Cardiac fibroblast (primary cell): ENCODE results near the gene GIMAP8.
A peak's percentile ranks its signal among the peaks of the same experiment; 100 is the strongest.

Source experiments
- DNase-seq, 2 donors: peaks; one replicate each; pipeline versions ENCODE4 v3.0.0 to v3.0.0-alpha.2; 2010; ENCODE audit warnings: low read depth in 2 of 2
- H3K4me3 ChIP-seq, 2 donors: replicated peaks in 1 of 2; 1 replicate in 1 of 2; 2 replicates in 1 of 2; pipeline ENCODE4 v1.5.1; 2011; ENCODE audit warnings: low read depth in 2 of 2, low read length in 2 of 2, mild to moderate bottlenecking in 2 of 2, moderate library complexity in 1 of 2
- TF ChIP-seq, protein P1 (sequence below): IDR thresholded peaks from one replicate; pipeline ENCODE4 v1.5.1; 2011; ENCODE audit warnings: low read depth, mild to moderate bottlenecking, low read length, inconsistent platforms

The GIMAP8 gene

DNA sequence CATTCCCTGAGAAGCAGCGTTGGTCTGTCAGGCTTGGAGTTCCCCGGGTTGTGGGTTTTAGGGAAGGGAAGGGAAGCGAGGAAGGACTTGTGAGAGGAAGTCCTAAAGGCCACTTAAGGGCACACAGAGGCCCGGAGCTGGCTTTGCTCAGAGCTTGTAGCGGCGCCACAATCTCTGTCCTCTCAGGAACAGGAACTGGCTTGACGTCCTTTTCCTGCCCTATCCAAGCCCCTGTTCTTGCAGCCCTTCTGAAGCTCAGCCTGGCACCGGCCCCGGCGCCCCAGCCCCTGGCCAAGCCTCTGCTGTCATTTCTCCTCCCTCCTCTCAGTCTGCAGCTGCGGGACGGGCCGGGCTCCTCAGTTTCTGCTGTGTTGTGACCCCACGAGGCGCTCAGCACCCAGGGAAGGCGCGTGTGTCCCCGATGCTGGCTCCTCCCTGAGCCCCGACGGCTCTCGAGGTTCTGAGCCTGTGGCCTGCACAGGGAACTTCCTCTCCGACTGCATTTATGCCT is at the start of gene GIMAP8:
TSS of gene GIMAP8 (plus strand) at position 140 of the 511 bp plus-strand sequence. CDS start 16,069 bp downstream, outside the sequence.
- peak in 1 of 2 donors; percentile 7 for DNase-seq
- TF ChIP-seq, protein P1, sequence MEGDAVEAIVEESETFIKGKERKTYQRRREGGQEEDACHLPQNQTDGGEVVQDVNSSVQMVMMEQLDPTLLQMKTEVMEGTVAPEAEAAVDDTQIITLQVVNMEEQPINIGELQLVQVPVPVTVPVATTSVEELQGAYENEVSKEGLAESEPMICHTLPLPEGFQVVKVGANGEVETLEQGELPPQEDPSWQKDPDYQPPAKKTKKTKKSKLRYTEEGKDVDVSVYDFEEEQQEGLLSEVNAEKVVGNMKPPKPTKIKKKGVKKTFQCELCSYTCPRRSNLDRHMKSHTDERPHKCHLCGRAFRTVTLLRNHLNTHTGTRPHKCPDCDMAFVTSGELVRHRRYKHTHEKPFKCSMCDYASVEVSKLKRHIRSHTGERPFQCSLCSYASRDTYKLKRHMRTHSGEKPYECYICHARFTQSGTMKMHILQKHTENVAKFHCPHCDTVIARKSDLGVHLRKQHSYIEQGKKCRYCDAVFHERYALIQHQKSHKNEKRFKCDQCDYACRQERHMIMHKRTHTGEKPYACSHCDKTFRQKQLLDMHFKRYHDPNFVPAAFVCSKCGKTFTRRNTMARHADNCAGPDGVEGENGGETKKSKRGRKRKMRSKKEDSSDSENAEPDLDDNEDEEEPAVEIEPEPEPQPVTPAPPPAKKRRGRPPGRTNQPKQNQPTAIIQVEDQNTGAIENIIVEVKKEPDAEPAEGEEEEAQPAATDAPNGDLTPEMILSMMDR: no peak
- no peak within 1 kb of the TSS for H3K4me3 ChIP-seq

DNA sequence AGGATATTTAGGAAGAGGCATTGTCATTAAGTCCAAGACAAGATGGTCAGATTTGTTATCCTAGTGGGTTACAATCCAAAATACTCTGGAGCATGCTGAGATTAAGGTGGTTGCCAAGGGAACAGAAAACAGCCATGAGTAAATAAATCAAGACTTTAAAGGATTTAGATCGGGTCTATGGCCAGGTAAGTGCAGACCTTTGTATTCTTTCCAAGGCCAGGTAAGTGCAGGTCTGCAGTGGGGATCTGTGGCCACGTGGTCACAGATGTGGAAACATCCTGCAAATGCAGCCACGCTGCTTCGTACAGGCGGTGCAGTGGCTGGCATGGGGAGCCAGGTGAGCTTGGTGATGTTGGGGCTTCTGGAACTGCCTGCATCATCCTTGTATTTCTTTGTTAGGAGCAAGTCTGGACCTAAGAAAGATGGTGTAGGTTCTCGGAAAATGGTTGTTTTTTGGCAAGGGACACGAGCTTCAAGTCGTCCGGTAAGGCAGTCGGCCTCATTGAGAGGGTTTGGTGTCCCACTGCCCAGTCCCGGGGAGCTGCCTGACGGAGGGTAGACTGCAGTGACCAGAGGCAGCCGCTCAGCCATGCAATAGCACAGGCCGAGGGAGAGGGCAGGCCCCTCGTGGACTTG is 49.5 kb upstream of the GIMAP8 start:
- H3K4me3 ChIP-seq: no peak overlapping the region
- DNase-seq: no peak
- TF ChIP-seq, protein P1: no peak

DNA sequence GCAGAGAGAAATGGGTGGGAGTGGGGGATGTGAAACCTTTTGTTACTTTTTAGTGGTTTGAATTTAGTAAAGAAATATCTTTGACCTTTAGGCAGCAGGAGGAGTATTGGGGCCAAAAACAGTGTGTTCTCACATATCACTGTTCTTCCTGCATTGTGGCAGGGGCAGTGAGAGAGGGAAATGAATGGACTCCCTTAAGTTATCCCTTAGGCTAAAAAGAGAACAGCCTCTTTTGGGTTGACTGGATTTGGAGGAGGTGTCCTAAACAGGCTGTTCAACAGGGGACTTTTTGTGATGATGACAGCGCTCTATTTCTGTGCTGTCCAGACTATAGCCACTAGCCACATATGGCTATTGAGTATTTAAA is 49.0 kb upstream of the GIMAP8 start:
- DNase-seq: no peak
- no peak overlapping the region for H3K4me3 ChIP-seq
- TF ChIP-seq, protein P1: no peak

DNA sequence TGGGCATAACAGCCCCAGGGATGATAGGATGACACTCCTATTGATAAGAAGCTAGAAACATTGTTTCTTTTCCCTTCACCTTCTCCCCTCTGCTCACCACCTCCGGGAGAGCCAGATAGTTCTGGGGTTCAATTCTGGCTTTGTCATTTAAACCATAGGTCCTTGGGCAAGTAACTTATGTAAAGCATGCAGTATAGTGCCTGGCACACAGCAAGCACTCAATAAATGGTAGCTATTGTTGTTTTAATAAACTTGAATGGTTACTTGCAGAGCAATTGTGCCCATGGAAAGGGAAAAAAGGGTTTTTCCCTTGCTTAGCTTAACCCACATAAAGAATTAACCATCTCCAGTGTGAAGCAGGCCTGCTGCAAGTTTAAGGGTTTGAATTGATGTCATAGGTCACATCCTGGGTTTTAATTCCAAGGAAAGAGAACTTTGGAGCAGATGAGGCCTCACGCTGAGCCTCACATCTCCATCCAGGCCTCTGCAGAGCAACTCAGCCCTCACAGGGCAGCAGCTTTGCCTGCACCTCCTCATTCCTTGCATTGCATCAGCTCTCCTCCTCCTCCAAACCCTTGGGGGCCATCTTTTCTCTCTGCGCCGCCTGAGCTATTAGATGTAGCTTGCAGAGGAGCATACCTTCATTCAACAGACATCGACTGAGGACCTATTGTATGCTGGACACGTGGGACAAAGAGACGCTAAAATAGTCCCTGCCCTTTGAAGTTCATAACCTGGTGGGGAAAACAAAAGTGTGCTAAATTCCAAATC is 48.4 kb upstream of the GIMAP8 start:
- TF ChIP-seq, protein P1: no peak
- DNase-seq: no peak
- no peak overlapping the region for H3K4me3 ChIP-seq

DNA sequence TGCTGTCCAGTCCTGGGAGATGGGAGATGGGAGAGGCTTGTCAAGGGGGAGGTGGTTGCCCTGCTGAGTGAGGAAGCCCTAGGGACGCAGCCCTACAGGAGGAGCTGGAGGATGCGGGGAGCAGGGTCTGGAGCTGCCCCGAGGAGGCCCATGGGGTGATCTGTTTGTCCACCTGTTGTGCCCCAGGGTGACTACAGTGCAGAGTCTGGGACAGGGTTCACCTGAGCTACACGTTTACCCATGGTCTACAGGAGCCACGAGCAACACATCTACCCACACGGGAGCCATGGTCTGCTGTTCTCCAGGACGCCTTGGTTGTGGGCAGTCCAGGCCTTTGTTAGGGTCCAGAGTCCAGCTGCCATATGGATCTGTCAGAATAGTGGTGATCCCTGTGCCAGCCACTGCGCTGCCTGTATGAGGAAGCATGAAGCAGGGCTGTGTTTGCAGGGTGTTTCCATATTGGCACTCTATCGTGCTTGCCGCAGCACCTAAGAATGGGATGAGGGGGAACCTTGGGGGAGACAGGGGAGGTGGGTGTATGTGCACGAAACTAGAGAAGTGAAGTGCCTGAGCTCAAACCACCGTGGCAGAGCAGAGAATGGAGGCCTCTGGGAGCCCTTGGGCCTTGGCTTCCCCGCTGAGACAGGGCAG is 47.6 kb upstream of the GIMAP8 start:
- TF ChIP-seq, protein P1: no peak
- no peak for DNase-seq
- H3K4me3 ChIP-seq: no peak overlapping the region

DNA sequence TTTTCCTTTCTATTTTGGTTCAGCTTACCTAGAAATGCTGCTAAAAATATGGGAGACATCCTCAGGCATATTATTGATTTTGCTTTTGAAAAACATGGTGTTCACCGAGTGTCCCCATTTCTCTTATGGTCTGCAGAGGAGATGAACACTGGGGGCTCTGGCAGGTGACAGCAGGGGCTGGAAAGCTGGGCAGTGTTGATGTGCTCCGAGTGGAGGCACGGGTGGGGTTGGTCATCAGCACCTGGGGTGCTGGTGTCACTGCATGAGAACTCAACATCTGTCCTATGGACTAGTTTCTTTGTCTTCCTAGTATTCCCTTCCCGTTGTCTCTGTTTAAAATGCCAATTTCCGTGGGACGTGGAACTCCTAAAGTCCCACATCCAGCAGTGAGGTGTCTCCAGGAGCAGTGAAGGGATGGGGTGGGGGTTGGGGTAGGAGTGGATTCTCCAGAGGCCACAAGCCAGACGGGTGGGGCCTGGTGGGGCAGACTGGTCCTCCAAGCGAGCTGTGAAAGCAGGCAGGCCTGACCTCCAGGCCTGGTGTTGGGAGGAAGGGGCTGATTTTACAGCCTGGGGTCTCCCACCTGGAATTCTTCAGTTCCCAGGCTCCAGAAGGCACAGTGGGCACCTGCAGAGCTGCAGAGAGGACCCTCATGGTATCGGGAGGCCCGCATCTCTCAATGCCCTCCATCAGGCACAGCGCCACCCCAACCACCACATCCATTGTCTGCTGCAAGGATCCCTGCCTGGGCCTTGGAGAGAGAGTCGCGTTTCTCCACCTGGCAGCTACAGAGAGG is 46.9 kb upstream of the GIMAP8 start:
- DNase-seq: no peak
- H3K4me3 ChIP-seq: no peak overlapping the region

More for the DNA sequence above, 46.9 kb upstream of the GIMAP8 start:
- TF ChIP-seq, protein P1: no peak
